HG02642 (cell line): Measurements from ENCODE around the gene POLR2F.
"Not testable (repeated sequence)": the region's sequence is repeated elsewhere in the genome, so short reads cannot be mapped to it uniquely, and the experiment has no call there.

Experiments used
- ATAC-seq: cut with Tn5 transposase; IDR thresholded peaks from one replicate; pipeline ENCODE4 v1.9.1; 2021; ENCODE audit warnings: mild to moderate bottlenecking; ENCODE audit not compliant: unreplicated experiment, poor library complexity

The POLR2F gene

DNA sequence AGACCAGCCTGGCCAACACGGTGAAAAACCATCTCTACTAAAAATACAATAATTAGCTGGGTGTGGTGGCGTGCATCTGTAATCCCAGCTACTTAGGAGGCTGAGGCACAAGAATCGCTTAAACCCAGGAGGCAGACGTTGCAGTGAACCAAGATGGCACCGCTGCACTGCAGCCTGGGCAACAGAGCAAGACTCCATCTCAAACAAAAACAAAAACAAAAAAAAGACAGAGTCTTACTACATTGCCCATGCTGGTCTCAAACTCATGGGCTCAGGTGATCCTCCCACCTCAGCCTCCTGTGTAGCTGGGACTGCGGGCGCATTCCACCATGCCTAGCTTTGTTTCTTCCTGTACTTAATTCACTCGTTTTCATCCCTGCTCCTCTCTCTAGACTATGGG, 22.5 kb downstream of the POLR2F start:
- ATAC-seq, result not testable (repeated sequence)

DNA sequence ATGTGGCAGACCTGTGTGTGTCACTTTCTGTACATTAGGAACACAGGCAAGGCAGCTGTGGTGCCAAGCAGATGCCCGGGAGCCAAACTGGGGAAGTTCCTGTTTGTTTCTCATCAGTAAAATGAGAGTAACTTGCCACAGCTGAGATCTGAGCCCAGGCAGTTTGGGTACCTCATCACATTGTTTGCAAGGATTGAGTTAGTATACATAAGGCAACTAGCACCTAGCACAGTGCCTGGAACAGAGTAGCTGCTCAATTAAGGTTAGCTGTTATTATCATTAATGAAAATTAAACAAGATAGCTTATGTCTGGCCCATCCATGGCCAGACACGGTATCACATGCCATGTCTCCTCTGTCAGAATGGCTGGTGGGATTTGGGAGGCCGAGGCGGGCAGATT, 23.0 kb downstream of the POLR2F start:
- no peak for ATAC-seq

- no peak for ATAC-seq
These were observed 26.3 kb downstream of the POLR2F start for GRCh38 chr22:37979782-37980181.

DNA sequence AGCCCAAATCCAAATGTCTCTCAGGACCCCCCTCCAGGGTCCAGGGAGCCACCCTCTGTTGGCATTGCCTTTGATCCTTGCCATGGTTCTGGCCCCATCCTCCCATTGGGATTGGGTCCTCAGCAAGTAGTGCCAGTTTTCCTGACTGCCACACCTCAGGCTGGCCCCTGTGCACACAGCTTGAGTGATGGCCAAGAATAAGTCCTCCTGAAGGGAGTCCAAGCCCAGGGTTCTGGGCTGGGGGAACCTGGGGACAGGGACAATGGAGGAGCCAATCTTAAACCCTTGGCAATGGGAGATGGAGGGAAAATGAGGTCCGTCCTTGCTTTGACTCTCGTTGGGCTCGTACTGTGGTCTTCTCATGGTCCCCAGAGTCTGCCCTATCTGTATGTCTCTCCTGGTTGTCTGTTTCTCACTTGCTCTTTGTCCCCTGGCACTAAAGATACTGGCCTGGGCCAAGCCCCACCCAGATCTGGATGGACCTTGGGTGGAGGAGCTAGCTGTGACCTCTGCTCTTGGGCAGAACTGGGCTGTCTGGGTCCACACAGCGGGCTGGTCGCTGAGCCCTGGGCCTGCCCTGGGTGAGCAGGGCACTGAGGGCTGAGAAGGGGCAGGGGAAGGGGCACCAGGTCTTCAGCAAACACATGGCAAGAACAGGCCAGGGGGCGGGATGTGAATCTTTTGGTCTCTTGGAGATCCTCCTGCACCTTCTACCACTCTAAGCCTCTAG, 27.9 kb downstream of the POLR2F start:
- no peak for ATAC-seq

GRCh38 chr22:37982151-37982785, 28.8 kb downstream of the POLR2F start:
- ATAC-seq, result no peak

GRCh38 chr22:37982938-37983859, 29.7 kb downstream of the POLR2F start:
- ATAC-seq, result no peak

GRCh38 chr22:37983860-37984791, 30.6 kb downstream of the POLR2F start, which contains the start of gene SOX10:
TSS of gene SOX10 (minus strand) at chr22:37984555. CDS start at chr22:37983784, 771 bp downstream.
- no peak for ATAC-seq

GRCh38 chr22:37985050-37985585, 31.6 kb downstream of the POLR2F start:
- ATAC-seq, result no peak

DNA sequence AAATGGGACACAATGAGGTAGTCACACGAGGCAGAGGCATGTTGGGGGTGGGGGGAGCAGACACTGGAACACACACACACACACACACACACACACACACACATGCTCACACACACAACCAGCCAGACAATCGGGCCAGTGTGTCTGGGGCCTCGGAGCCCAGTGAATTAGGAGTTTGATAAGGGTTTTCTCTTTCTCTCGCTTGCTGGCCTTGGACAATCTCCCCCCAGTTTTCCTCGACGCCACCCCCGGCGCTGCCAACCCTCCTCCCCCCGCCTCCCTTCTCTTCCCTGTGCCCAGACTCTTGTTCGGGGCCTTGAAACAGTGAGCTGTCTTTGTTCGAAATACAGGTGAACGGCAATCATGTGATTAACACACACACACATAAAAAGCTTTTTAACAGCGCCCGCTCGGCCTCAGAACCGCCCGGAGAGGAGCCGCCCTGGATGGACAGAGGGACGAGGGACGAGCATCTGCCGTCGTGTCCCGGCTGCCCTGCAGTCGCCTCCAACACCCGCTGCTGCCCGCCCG, 32.3 kb downstream of the POLR2F start:
- ATAC-seq, result no peak

DNA sequence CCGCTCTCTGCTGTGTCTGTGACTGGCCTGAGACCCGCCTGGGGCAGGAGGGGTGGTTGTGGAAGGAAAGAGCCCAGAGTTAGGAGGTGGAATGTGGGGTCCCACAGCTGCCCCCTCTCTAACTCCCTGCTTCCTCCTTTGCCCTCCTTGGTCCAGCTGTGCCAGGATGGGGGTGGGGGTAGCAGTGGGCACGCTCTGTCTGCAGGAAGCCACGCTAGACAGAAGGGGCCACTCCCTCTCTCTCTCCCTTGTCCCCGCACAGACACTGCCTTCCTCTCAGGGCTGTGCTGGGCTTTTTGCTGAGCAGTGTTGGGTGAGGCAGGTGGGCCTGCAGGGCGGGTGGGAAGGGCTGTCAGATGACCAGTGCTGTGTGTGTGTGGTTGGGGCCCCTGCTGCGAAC, 32.9 kb downstream of the POLR2F start:
- no peak for ATAC-seq

DNA sequence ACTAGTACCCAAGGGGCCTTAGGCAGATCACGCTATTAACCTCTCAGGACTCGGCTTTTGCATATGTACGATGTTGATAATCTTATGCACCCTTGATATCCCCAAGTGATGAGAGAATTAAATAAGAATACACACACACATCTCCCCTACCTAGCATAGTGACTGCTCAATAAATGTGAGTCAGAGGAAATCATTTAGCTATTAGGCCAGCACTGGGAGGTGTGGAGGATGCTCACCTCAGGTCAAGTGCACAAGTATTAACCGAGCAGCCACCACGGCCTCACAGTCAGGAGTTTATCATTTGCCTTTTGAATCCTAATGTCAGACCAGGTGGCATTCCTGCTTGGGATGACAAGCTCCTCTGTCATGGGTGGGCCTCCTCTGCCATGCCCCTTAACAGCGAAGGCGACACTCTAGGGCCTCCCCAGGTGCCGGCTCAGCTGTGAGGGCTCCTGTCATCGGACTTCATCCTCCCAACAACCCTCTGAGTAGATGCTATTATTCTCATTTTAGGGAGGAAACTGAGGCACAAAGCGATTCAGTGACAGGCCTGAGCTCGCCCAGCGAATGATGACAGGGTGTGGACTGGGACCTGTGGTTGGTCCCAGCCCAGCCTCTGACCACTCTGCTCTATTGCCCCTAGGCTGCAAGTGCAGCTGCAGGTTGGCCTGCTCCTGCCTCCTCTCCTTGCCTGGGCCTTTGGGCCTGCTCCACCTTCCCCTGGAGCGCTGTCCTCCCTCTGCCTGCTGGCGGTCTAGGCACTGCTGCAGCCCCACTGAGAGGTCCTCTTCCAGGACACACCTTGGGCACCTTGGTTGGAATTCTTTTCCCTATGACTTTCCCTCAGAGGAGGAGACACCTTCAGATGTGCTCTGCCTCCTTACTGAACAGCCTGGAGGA, 35.9 kb downstream of the POLR2F start:
- ATAC-seq, result no peak

GRCh38 chr22:37990301-37990700, 36.8 kb downstream of the POLR2F start:
- ATAC-seq, result no peak

GRCh38 chr22:37990862-37991261, 37.4 kb downstream of the POLR2F start:
- ATAC-seq, result no peak

GRCh38 chr22:37991731-37992442, 38.4 kb downstream of the POLR2F start:
- ATAC-seq, result no peak

GRCh38 chr22:37994049-37994448, 40.5 kb downstream of the POLR2F start:
- ATAC-seq, result no peak

- no peak for ATAC-seq
These were observed 41.5 kb downstream of the POLR2F start for GRCh38 chr22:37994982-37995381.

GRCh38 chr22:37995460-37995859, 42.0 kb downstream of the POLR2F start:
- no peak for ATAC-seq

GRCh38 chr22:37996079-37996478, 42.6 kb downstream of the POLR2F start:
- no peak for ATAC-seq
